ENCODE measurements around the gene CTIF. TPM values are rescaled to one million over a fixed set of nuclear protein-coding genes. Genes with fewer than 3 reads are reported as not detected.

CTIF gene
- total and polyA plus RNA-seq, 2 donors (not counting 1 experiment from before 2014, with no cell fraction given): 27.2 to 28.1 TPM

DNA sequence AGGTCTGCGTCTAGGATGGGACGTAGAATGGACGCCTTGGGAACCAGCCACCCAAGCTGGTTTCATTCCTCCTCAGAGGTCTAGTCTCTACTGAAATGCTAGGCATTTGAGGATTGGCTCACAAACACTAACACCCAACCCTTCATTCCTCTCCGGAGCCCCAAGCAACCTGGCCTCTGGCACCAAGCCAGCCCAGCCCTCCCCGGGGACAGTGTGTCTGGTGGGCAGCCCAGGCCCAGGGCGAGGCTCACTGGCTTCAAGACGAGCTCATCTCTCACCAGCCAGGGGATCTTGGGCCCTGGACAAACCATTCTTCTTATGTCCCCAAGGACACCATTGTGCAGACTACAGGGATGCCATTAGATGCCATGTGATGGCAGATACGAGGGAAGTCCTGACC lies 182.5 kb downstream of the CTIF start:
- DNase-seq (ENCODE audit: low read depth in 2 of 2): no peak
- H3K27ac ChIP-seq (ENCODE audit: insufficient read depth, low read length): no peak overlapping the region

DNA sequence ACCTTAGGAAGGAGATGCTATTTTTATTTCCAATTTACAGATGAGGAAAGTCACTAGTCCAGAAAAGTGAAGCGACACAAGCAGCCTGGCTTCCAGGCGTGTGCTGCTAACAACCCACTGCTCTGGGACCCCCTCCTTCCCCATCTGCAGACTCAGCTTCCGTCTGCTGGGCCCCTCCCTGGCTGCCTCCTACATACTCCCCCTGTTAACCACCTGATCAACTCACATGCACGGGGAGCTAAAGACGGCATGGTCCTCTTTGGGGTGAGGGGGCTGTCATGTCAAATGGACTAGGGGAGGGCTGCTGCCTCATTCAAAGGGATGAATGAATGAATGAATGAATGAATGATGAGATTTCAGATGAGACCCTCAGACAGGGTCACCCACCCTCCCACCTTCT lies 184.2 kb downstream of the CTIF start:
- no peak for DNase-seq (ENCODE audit: low read depth in 2 of 2)
- TF ChIP-seq EZH2 (IDR thresholded peaks at IDR 0.05; ENCODE audit: low read length, missing control alignments): no peak
- TF ChIP-seq, protein P1, sequence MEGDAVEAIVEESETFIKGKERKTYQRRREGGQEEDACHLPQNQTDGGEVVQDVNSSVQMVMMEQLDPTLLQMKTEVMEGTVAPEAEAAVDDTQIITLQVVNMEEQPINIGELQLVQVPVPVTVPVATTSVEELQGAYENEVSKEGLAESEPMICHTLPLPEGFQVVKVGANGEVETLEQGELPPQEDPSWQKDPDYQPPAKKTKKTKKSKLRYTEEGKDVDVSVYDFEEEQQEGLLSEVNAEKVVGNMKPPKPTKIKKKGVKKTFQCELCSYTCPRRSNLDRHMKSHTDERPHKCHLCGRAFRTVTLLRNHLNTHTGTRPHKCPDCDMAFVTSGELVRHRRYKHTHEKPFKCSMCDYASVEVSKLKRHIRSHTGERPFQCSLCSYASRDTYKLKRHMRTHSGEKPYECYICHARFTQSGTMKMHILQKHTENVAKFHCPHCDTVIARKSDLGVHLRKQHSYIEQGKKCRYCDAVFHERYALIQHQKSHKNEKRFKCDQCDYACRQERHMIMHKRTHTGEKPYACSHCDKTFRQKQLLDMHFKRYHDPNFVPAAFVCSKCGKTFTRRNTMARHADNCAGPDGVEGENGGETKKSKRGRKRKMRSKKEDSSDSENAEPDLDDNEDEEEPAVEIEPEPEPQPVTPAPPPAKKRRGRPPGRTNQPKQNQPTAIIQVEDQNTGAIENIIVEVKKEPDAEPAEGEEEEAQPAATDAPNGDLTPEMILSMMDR (conservative IDR thresholded peaks at IDR 0.05 in 1 of 2, IDR thresholded peaks at IDR 0.05 in 1 of 2; ENCODE audit: low read depth in 1 of 2, low read length in 2 of 2): no peak
- no peak overlapping the region for H3K9ac ChIP-seq (ENCODE audit: insufficient read depth, low read length)
- H3K79me2 ChIP-seq (ENCODE audit: control insufficient read depth, insufficient read depth, low read length): no peaks in the 10 kb centered on the region
- H2AFZ ChIP-seq (ENCODE audit: low read length): no peak overlapping the region
- peaks cover 7% of the 10 kb centered on the region for H3K36me3 ChIP-seq (ENCODE audit: control insufficient read depth, insufficient read depth, low read length)
- H3K27ac ChIP-seq (ENCODE audit: insufficient read depth, low read length): no peak overlapping the region
- H3K4me3 ChIP-seq (replicated peaks in 1 of 4; ENCODE audit: control extremely low read depth in 1 of 4, insufficient read depth in 1 of 4, low read depth in 3 of 4, low read length in 4 of 4): no peak overlapping the region
- H3K9me3 ChIP-seq (ENCODE audit: control insufficient read depth, insufficient read depth, low read depth, low read length): no peaks in the 10 kb centered on the region
- H3K27me3 ChIP-seq (ENCODE audit: control insufficient read depth, insufficient read depth, low read length): no peaks in the 10 kb centered on the region
- H4K20me1 ChIP-seq (ENCODE audit: control insufficient read depth, extremely low read depth, insufficient read depth, low read length): no peaks in the 10 kb centered on the region
- H3K4me1 ChIP-seq (ENCODE audit: control insufficient read depth, extremely low read depth, insufficient read depth, low read length): peaks cover 19% of the 10 kb centered on the region
- no peak overlapping the region for H3K4me2 ChIP-seq (ENCODE audit: extremely low read depth, insufficient read depth, low read length)

More for the DNA sequence above, 182.5 kb downstream of the CTIF start:
- TF ChIP-seq, protein P1 (conservative IDR thresholded peaks at IDR 0.05 in 1 of 2, IDR thresholded peaks at IDR 0.05 in 1 of 2; ENCODE audit: low read depth in 1 of 2, low read length in 2 of 2): no peak
- TF ChIP-seq EZH2 (IDR thresholded peaks at IDR 0.05; ENCODE audit: low read length, missing control alignments): no peak
- no peaks in the 10 kb centered on the region for H4K20me1 ChIP-seq (ENCODE audit: control insufficient read depth, extremely low read depth, insufficient read depth, low read length)
- H3K9me3 ChIP-seq (ENCODE audit: control insufficient read depth, insufficient read depth, low read depth, low read length): no peaks in the 10 kb centered on the region
- no peak overlapping the region for H3K9ac ChIP-seq (ENCODE audit: insufficient read depth, low read length)
- H3K79me2 ChIP-seq (ENCODE audit: control insufficient read depth, insufficient read depth, low read length): no peaks in the 10 kb centered on the region
- no peak overlapping the region for H3K4me3 ChIP-seq (replicated peaks in 1 of 4; ENCODE audit: control extremely low read depth in 1 of 4, insufficient read depth in 1 of 4, low read depth in 3 of 4, low read length in 4 of 4)
- no peak overlapping the region for H3K4me2 ChIP-seq (ENCODE audit: extremely low read depth, insufficient read depth, low read length)
- H2AFZ ChIP-seq (ENCODE audit: low read length): no peak overlapping the region
- peaks cover 7% of the 10 kb centered on the region for H3K36me3 ChIP-seq (ENCODE audit: control insufficient read depth, insufficient read depth, low read length)
- H3K27me3 ChIP-seq (ENCODE audit: control insufficient read depth, insufficient read depth, low read length): no peaks in the 10 kb centered on the region
- H3K4me1 ChIP-seq (ENCODE audit: control insufficient read depth, extremely low read depth, insufficient read depth, low read length): peaks cover 19% of the 10 kb centered on the region

DNA sequence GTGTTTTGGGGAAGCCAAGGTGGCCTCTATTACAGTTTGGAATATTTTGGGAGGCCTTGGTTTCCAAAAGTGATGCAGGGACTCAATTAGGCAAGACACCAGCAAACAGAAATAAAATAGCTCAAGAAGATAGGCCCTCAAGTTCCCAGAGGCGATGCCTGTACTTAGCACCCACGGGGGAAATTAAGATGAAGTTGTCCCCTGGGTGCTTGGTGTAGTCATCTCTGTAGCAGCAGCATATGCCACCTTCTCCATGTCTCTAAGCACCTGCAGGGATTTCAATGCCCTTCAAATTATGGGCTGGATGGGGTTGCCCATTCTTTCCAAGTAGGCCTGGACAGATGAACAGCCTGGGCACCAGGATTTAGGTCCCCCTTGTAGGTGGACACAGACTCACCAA lies 185.0 kb downstream of the CTIF start:
- H3K9me3 ChIP-seq (ENCODE audit: control insufficient read depth, insufficient read depth, low read depth, low read length): no peaks in the 10 kb centered on the region
- H4K20me1 ChIP-seq (ENCODE audit: control insufficient read depth, extremely low read depth, insufficient read depth, low read length): no peaks in the 10 kb centered on the region
- no peaks in the 10 kb centered on the region for H3K79me2 ChIP-seq (ENCODE audit: control insufficient read depth, insufficient read depth, low read length)
- H2AFZ ChIP-seq (ENCODE audit: low read length): no peak overlapping the region
- peaks cover 2% of the 10 kb centered on the region for H3K36me3 ChIP-seq (ENCODE audit: control insufficient read depth, insufficient read depth, low read length)
- DNase-seq (ENCODE audit: low read depth in 2 of 2): no peak
- H3K4me3 ChIP-seq (replicated peaks in 1 of 4; ENCODE audit: control extremely low read depth in 1 of 4, insufficient read depth in 1 of 4, low read depth in 3 of 4, low read length in 4 of 4): no peak overlapping the region
- no peak for TF ChIP-seq EZH2 (IDR thresholded peaks at IDR 0.05; ENCODE audit: low read length, missing control alignments)
- TF ChIP-seq, protein P1 (conservative IDR thresholded peaks at IDR 0.05 in 1 of 2, IDR thresholded peaks at IDR 0.05 in 1 of 2; ENCODE audit: low read depth in 1 of 2, low read length in 2 of 2): no peak
- no peaks in the 10 kb centered on the region for H3K27me3 ChIP-seq (ENCODE audit: control insufficient read depth, insufficient read depth, low read length)
- no peak overlapping the region for H3K4me2 ChIP-seq (ENCODE audit: extremely low read depth, insufficient read depth, low read length)
- no peak overlapping the region for H3K27ac ChIP-seq (ENCODE audit: insufficient read depth, low read length)
- peaks cover 19% of the 10 kb centered on the region for H3K4me1 ChIP-seq (ENCODE audit: control insufficient read depth, extremely low read depth, insufficient read depth, low read length)
- H3K9ac ChIP-seq (ENCODE audit: insufficient read depth, low read length): no peak overlapping the region
